ENCODE data around the gene ZNF862. TPM values are rescaled to one million over a fixed set of nuclear protein-coding genes. Genes with fewer than 3 reads are reported as not detected.

ZNF862 gene
- polyA plus RNA-seq, 3 donors: 1.3 to 18.4 (median 2.7) TPM

- peaks cover 4% of the 10 kb centered on the region for H4K20me1 ChIP-seq (ENCODE audit: insufficient read depth, low read length)
- Mint-ChIP-seq H3K27ac (peak overlapping the region in 1 of 7 donors; percentile 43), H3K27me3 (ENCODE audit: low read depth in 3 of 3) (no peaks in the 10 kb centered on the region), H3K4me1 (peaks cover 22% of the 10 kb centered on the region), H3K36me3 (peaks cover 17 to 18% of the 10 kb centered on the region in 2 donors), H3K9me3 (no peaks in the 10 kb centered on the region), H3K4me3 (no peak overlapping the region)
- no peak for DNase-seq
- no peaks in the 10 kb centered on the region for H3K9me3 ChIP-seq (replicated peaks in 1 of 2; ENCODE audit: control insufficient read depth in 1 of 2, insufficient read depth in 1 of 2, low read length in 2 of 2)
- peaks cover 2% of the 10 kb centered on the region for H3K79me2 ChIP-seq (ENCODE audit: insufficient read depth, low read length)
- H3K4me2 ChIP-seq (replicated peaks; ENCODE audit: extremely low read depth, low read length, poor library complexity, severe bottlenecking): no peak overlapping the region
- H3K27ac ChIP-seq (ENCODE audit: low read depth in 1 of 2, low read length in 2 of 2): no peak overlapping the region
- no peak for TF ChIP-seq CTCF (IDR thresholded peaks at IDR 0.05)
- no peak overlapping the region for H3K9ac ChIP-seq (ENCODE audit: insufficient read depth, low read length, poor library complexity, severe bottlenecking)
- H3K27me3 ChIP-seq (ENCODE audit: control insufficient read depth in 2 of 2, insufficient read depth in 2 of 2, low read length in 2 of 2): no peaks in the 10 kb centered on the region
- H3K4me1 ChIP-seq (ENCODE audit: control insufficient read depth in 1 of 2, insufficient read depth in 2 of 2, low read length in 2 of 2): peaks cover 12 to 19% of the 10 kb centered on the region in 2 donors
- H2AFZ ChIP-seq (ENCODE audit: insufficient read depth, low read depth, low read length, poor library complexity, severe bottlenecking): no peak overlapping the region
- intact Hi-C loops (cut with micrococcal nuclease): loop anchor here in 1 of 2 donors (5.0 kb wide), 1 partner anchor 523 kb away; the partner anchor contains the start of gene REPIN1
- 100% methylated on average over 3 of the region's 6 CpGs for WGBS (ENCODE audit: insufficient coverage)
- H3K4me3 ChIP-seq (replicated peaks in 1 of 3; ENCODE audit: low read depth in 2 of 3, low read length in 3 of 3): no peak overlapping the region
- H3K36me3 ChIP-seq (replicated peaks in 1 of 2; ENCODE audit: control insufficient read depth in 1 of 2, insufficient read depth in 2 of 2, low read length in 2 of 2): peaks cover 9 to 19% of the 10 kb centered on the region in 2 donors
Measured at GRCh38 chr7:149844445-149844844, 6.3 kb downstream of the ZNF862 start.

- H3K9me3 Mint-ChIP-seq: no peaks in the 10 kb centered on the region
- peaks cover 12 to 16% of the 10 kb centered on the region in 2 donors for H3K4me1 ChIP-seq (ENCODE audit: control insufficient read depth in 1 of 2, insufficient read depth in 2 of 2, low read length in 2 of 2)
- H3K4me2 ChIP-seq (replicated peaks; ENCODE audit: extremely low read depth, low read length, poor library complexity, severe bottlenecking): no peak overlapping the region
- H3K27me3 Mint-ChIP-seq (ENCODE audit: low read depth in 3 of 3): peaks cover 0 to 2% (median 0%) of the 10 kb centered on the region in 3 donors
- WGBS (ENCODE audit: insufficient coverage): 35% methylated on average over 3 of the region's 5 CpGs
- TF ChIP-seq CTCF (IDR thresholded peaks at IDR 0.05): no peak
- H4K20me1 ChIP-seq (ENCODE audit: insufficient read depth, low read length): peaks cover 4% of the 10 kb centered on the region
- H3K4me1 Mint-ChIP-seq: peaks cover 20% of the 10 kb centered on the region
- H3K36me3 ChIP-seq (replicated peaks in 1 of 2; ENCODE audit: control insufficient read depth in 1 of 2, insufficient read depth in 2 of 2, low read length in 2 of 2): peaks cover 9 to 20% of the 10 kb centered on the region in 2 donors
- no peak for DNase-seq
- peaks cover 19 to 24% of the 10 kb centered on the region in 2 donors for H3K36me3 Mint-ChIP-seq
- H2AFZ ChIP-seq (ENCODE audit: insufficient read depth, low read depth, low read length, poor library complexity, severe bottlenecking): no peak overlapping the region
- H3K27me3 ChIP-seq (ENCODE audit: control insufficient read depth in 2 of 2, insufficient read depth in 2 of 2, low read length in 2 of 2): no peaks in the 10 kb centered on the region
- H3K27ac Mint-ChIP-seq: peak overlapping the region in 2 of 7 donors; percentile 3 to 21
- no peaks in the 10 kb centered on the region for H3K79me2 ChIP-seq (ENCODE audit: insufficient read depth, low read length)
- intact Hi-C loops (cut with micrococcal nuclease): no loop called here
- H3K27ac ChIP-seq (ENCODE audit: low read depth in 1 of 2, low read length in 2 of 2): no peak overlapping the region
- H3K9ac ChIP-seq (ENCODE audit: insufficient read depth, low read length, poor library complexity, severe bottlenecking): no peak overlapping the region
- H3K9me3 ChIP-seq (replicated peaks in 1 of 2; ENCODE audit: control insufficient read depth in 1 of 2, insufficient read depth in 1 of 2, low read length in 2 of 2): no peaks in the 10 kb centered on the region
- H3K4me3 Mint-ChIP-seq: no peak overlapping the region
- H3K4me3 ChIP-seq (replicated peaks in 1 of 3; ENCODE audit: low read depth in 2 of 3, low read length in 3 of 3): no peak overlapping the region
Measured at GRCh38 chr7:149845257-149845980, 7.2 kb downstream of the ZNF862 start.

Data from CD14-positive monocyte (primary cell).